ENCODE measurements around the gene VWF. TPM values are rescaled to one million over a fixed set of nuclear protein-coding genes. Genes with fewer than 3 reads are reported as not detected.

VWF gene
- total and polyA plus RNA-seq, 2 donors (not counting 3 experiments of a cell fraction or from before 2014, with no cell fraction given): 1,041 to 2,328 TPM

DNA sequence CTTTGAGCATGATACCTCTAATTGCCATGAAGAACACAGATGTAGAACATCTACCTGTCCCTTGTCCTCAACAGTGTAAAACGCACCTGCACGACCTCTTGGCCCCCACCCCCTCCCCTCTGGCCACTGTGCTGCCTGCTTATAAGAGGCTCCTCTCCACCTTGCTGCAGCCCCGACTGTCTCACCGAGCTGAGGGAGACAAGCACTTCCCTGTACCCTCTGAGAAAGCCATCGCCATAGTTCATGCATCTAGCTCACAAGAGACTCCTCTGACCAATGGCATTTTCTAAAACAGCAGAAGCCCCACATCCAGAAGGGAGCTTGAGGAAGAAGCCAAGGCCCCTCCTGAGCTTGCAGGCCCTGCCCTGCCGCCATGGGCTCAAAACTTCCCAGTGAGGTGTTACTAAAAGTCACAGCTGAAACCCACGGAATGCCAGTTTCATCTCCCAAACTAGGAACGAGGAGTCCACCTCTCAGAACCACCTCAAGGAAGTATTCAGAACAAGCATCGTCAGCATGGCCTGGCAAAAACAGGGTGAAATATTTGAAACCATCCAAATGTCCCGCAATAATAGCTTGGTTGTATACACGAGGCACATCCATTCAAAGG, 157.9 kb downstream of the VWF start:
- dilution Hi-C loops (cut with MboI; ENCODE audit: extremely low pct_ligation_motif_present, low sequenced_read_pairs) (no loop called here), intact Hi-C loops (cut with micrococcal nuclease) (no loop called here)
- no peak for DNase-seq (ENCODE audit: low read depth, low spot score)

More for the DNA sequence above, 157.9 kb downstream of the VWF start:
- Histone ChIP-seq H3K4me1 (ENCODE audit: control insufficient read depth, extremely low read depth, insufficient read depth, low read length) (peaks cover 4% of the 10 kb centered on the region), H3K9me1 (replicated peaks; ENCODE audit: control insufficient read depth, extremely low read depth, insufficient read depth, low read length) (no peaks in the 10 kb centered on the region), H3K36me3 (ENCODE audit: control insufficient read depth in 2 of 2, extremely low read depth in 1 of 2, insufficient read depth in 2 of 2, low read length in 2 of 2) (peaks cover 41 to 70% of the 10 kb centered on the region in 2 experiments), H2AFZ (ENCODE audit: low read depth, low read length) (no peak overlapping the region), H3K27me3 (ENCODE audit: control insufficient read depth in 2 of 2, insufficient read depth in 2 of 2, low read length in 2 of 2) (no peaks in the 10 kb centered on the region), H3K27ac (ENCODE audit: insufficient read depth, low read depth, low read length) (no peak overlapping the region), H3K9ac (replicated peaks; ENCODE audit: extremely low read depth, insufficient read depth, low read length) (no peak overlapping the region), H3K4me3 (replicated peaks in 1 of 3; ENCODE audit: insufficient read depth in 1 of 3, low read depth in 1 of 3, low read length in 3 of 3) (no peak overlapping the region), H3K9me3 (replicated peaks; ENCODE audit: control insufficient read depth, insufficient read depth, low read length) (no peaks in the 10 kb centered on the region), H3K79me2 (ENCODE audit: control insufficient read depth, insufficient read depth, low read length) (peaks cover 5% of the 10 kb centered on the region), H3K4me2 (ENCODE audit: insufficient read depth, low read length) (no peak overlapping the region), H4K20me1 (replicated peaks; ENCODE audit: control insufficient read depth, extremely low read depth, insufficient read depth, low read length) (peaks cover 8% of the 10 kb centered on the region)
- FAIRE-seq: no peak
- BruUV-seq (replicated peaks): no TSS peak
- TF ChIP-seq, protein P1, sequence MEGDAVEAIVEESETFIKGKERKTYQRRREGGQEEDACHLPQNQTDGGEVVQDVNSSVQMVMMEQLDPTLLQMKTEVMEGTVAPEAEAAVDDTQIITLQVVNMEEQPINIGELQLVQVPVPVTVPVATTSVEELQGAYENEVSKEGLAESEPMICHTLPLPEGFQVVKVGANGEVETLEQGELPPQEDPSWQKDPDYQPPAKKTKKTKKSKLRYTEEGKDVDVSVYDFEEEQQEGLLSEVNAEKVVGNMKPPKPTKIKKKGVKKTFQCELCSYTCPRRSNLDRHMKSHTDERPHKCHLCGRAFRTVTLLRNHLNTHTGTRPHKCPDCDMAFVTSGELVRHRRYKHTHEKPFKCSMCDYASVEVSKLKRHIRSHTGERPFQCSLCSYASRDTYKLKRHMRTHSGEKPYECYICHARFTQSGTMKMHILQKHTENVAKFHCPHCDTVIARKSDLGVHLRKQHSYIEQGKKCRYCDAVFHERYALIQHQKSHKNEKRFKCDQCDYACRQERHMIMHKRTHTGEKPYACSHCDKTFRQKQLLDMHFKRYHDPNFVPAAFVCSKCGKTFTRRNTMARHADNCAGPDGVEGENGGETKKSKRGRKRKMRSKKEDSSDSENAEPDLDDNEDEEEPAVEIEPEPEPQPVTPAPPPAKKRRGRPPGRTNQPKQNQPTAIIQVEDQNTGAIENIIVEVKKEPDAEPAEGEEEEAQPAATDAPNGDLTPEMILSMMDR (IDR thresholded peaks at IDR 0.05; ENCODE audit: extremely low read depth in 1 of 2, insufficient read depth in 1 of 2, low read depth in 1 of 2, low read length in 2 of 2): no peak
- no peak for TF ChIP-seq GATA2 (IDR thresholded peaks at IDR 0.05; ENCODE audit: insufficient read depth, insufficient read length, low read depth, low read length)
- TF ChIP-seq POLR2AphosphoS5 (IDR thresholded peaks at IDR 0.05; ENCODE audit: insufficient read depth, low read depth, low read length): no peak
- TF ChIP-seq, protein P2, sequence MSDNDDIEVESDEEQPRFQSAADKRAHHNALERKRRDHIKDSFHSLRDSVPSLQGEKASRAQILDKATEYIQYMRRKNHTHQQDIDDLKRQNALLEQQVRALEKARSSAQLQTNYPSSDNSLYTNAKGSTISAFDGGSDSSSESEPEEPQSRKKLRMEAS (IDR thresholded peaks at IDR 0.05; ENCODE audit: insufficient read depth, insufficient read length): no peak
- TF ChIP-seq MYC (IDR thresholded peaks at IDR 0.05; ENCODE audit: low read depth, low read length): no peak
- TF ChIP-seq POLR2A (IDR thresholded peaks at IDR 0.05; ENCODE audit: low read depth, low read length): no peak
- no peak for TF ChIP-seq JUN (IDR thresholded peaks at IDR 0.05; ENCODE audit: borderline replicate concordance, insufficient read depth, insufficient read length, low read depth)
- no peak for TF ChIP-seq EZH2 (IDR thresholded peaks at IDR 0.05; ENCODE audit: borderline replicate concordance, low read depth, low read length, severe bottlenecking)
- CTCF ChIA-PET: interaction anchor here (1.0 kb wide), 1 partner anchor 318 kb away, joined by 5 read pairs; no protein-coding TSS in a partner anchor
- POLR2A ChIA-PET: interaction anchor here (0.6 kb wide), 1 partner anchor 25 kb away, joined by 3 read pairs; no protein-coding TSS in a partner anchor

All from endothelial cell of umbilical vein (primary cell).